ENCODE results near the gene MTHFSD. TPM values are rescaled to one million over a fixed set of nuclear protein-coding genes. Genes with fewer than 3 reads are reported as not detected.

Gene MTHFSD
- total RNA-seq, 3 donors from 2014 or later (not counting 1 experiment from before 2014, with no cell fraction given), result 14.3 to 22.0 (median 16.9) TPM

DNA sequence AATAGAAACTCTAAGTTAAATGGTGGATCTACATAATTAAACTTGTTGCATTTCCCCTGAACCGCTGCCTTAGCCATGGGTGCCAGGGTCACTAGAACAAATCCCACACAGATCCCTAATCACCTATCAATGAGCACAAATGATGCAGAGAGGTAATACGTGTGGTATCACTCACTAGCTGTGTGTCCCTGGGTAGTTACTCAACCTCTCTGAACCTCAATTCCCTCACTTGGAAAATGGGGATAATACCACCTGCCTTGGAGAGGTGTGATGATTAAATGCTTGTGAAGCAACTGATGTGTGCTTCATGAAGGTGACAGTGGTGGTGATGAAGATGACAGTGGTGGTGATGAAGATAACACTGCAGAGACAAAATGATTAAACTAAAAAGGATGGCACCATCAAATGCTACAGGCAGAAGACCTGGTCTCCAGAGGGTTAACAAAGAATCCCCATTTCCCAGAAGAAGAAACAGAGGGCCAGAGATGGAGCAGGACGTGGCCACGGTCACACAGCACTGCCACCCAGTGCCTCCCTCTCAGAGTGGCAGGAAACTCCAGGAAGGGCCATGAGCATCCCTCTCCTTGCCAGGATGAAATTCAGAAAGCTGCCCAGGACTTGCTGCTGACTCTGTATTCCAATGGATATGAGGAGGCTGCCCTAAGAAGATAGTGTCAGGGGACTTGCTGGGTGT, 62.6 kb downstream of the MTHFSD start:
- H3K4me3 Mint-ChIP-seq, result no peak overlapping the region
- H3K4me1 Mint-ChIP-seq, result no peaks in the 10 kb centered on the region
- TF ChIP-seq, protein P1, sequence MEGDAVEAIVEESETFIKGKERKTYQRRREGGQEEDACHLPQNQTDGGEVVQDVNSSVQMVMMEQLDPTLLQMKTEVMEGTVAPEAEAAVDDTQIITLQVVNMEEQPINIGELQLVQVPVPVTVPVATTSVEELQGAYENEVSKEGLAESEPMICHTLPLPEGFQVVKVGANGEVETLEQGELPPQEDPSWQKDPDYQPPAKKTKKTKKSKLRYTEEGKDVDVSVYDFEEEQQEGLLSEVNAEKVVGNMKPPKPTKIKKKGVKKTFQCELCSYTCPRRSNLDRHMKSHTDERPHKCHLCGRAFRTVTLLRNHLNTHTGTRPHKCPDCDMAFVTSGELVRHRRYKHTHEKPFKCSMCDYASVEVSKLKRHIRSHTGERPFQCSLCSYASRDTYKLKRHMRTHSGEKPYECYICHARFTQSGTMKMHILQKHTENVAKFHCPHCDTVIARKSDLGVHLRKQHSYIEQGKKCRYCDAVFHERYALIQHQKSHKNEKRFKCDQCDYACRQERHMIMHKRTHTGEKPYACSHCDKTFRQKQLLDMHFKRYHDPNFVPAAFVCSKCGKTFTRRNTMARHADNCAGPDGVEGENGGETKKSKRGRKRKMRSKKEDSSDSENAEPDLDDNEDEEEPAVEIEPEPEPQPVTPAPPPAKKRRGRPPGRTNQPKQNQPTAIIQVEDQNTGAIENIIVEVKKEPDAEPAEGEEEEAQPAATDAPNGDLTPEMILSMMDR (IDR thresholded peaks at IDR 0.05), result no peak
- no peaks in the 10 kb centered on the region for H3K4me1 ChIP-seq (ENCODE audit: control insufficient read depth, insufficient read depth, low read length)
- no peak for ATAC-seq
- intact Hi-C loops (cut with micrococcal nuclease), result no loop called here
- no peak overlapping the region for H3K4me3 ChIP-seq (ENCODE audit: low read length)
- no peaks in the 10 kb centered on the region for H3K9me3 ChIP-seq (ENCODE audit: control insufficient read depth, insufficient read depth, low read length)
- no peaks in the 10 kb centered on the region for H3K9me3 Mint-ChIP-seq
- peaks cover 29% of the 10 kb centered on the region for H3K27me3 ChIP-seq (ENCODE audit: control insufficient read depth, insufficient read depth, low read length)
- H3K36me3 Mint-ChIP-seq, result no peaks in the 10 kb centered on the region
- no peak overlapping the region for H3K27ac Mint-ChIP-seq
- 77% methylated on average over 4 of the region's 4 CpGs for WGBS (ENCODE audit: insufficient coverage)
- DNase-seq, result no peak
- H3K27ac ChIP-seq (ENCODE audit: low read length), result no peak overlapping the region
- H3K36me3 ChIP-seq (ENCODE audit: control insufficient read depth, insufficient read depth, low read length), result no peaks in the 10 kb centered on the region
- H3K27me3 Mint-ChIP-seq (ENCODE audit: low read depth in 2 of 2), result peaks cover 51 to 73% of the 10 kb centered on the region in 2 donors

DNA sequence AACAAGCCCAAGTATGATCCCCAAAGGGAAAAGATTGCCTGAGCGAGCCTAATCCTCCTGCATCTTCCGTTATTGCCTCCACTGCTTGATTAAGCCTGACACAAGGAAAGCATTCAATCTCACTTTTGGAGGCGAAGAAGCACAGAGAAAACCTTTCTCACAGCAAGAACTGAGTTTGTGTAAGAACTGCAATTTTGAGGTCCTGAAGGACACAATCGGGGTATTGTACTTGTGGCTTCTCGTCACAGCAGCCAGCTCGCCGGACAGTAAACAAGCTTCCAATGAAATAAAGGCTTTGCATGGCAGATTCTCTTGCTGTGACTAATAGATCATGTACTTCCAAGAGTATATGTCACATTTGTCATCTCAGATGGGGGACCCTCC, 63.4 kb downstream of the MTHFSD start:
- H3K27ac ChIP-seq (ENCODE audit: low read length), result no peak overlapping the region
- WGBS (ENCODE audit: insufficient coverage), result 87% methylated on average over 7 of the region's 7 CpGs
- ATAC-seq, result no peak
- no peak overlapping the region for H3K4me3 ChIP-seq (ENCODE audit: low read length)
- peaks cover 47 to 73% of the 10 kb centered on the region in 2 donors for H3K27me3 Mint-ChIP-seq (ENCODE audit: low read depth in 2 of 2)
- no peaks in the 10 kb centered on the region for H3K9me3 Mint-ChIP-seq
- H3K36me3 ChIP-seq (ENCODE audit: control insufficient read depth, insufficient read depth, low read length), result no peaks in the 10 kb centered on the region
- TF ChIP-seq, protein P1 (IDR thresholded peaks at IDR 0.05), result no peak
- H3K9me3 ChIP-seq (ENCODE audit: control insufficient read depth, insufficient read depth, low read length), result no peaks in the 10 kb centered on the region
- no peaks in the 10 kb centered on the region for H3K4me1 Mint-ChIP-seq
- peaks cover 24% of the 10 kb centered on the region for H3K27me3 ChIP-seq (ENCODE audit: control insufficient read depth, insufficient read depth, low read length)
- no peaks in the 10 kb centered on the region for H3K36me3 Mint-ChIP-seq
- no peak for DNase-seq
- intact Hi-C loops (cut with micrococcal nuclease), result no loop called here
- H3K4me1 ChIP-seq (ENCODE audit: control insufficient read depth, insufficient read depth, low read length), result no peaks in the 10 kb centered on the region
- H3K27ac Mint-ChIP-seq, result no peak overlapping the region
- no peak overlapping the region for H3K4me3 Mint-ChIP-seq

DNA sequence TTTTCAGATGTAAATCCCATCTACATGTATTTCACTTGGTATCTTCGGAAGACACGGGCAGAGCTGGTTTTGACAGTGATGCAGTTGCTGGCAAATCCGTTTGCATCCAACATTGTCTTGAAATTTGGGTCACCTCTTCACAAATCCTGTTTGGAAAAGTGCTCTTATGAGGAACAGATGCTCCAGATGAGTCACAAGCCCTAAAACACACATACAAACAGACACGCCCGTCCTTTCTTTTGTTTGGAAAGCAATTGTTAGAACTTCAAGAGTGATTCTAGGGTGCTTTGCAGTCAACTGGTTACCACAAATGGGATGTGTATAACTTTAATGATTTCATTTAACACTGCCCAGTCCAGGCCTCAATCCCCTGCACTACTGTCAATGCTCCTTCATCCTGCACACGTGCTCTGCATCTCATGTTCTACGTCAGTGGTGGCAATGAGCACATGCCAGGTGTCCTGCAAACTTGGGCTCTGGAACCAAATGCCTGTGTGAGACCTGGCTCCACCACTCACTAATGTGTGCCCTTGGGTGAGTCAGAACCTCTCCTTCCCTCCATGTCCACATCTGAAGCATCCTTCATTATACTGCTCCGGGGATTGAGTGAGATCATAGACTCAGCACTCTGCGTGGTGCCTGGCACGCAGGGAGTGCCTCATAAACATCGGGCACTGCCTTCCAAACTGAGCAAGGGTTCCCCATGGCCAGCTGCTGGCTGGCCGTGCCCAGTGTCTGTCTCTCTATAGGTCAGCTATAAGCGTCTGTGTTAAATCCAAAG, 64.0 kb downstream of the MTHFSD start:
- DNase-seq, result no peak
- Histone ChIP-seq H3K4me1 (ENCODE audit: control insufficient read depth, insufficient read depth, low read length) (no peaks in the 10 kb centered on the region), H3K9me3 (ENCODE audit: control insufficient read depth, insufficient read depth, low read length) (no peaks in the 10 kb centered on the region), H3K4me3 (ENCODE audit: low read length) (no peak overlapping the region), H3K36me3 (ENCODE audit: control insufficient read depth, insufficient read depth, low read length) (no peaks in the 10 kb centered on the region), H3K27me3 (ENCODE audit: control insufficient read depth, insufficient read depth, low read length) (peaks cover 22% of the 10 kb centered on the region), H3K27ac (ENCODE audit: low read length) (no peak overlapping the region)
- intact Hi-C loops (cut with micrococcal nuclease), result no loop called here
- no peaks in the 10 kb centered on the region for H3K9me3 Mint-ChIP-seq
- H3K27me3 Mint-ChIP-seq (ENCODE audit: low read depth in 2 of 2), result peaks cover 42 to 74% of the 10 kb centered on the region in 2 donors
- WGBS (ENCODE audit: insufficient coverage), result 78% methylated on average over 11 of the region's 13 CpGs
- no peak overlapping the region for H3K27ac Mint-ChIP-seq
- no peaks in the 10 kb centered on the region for H3K4me1 Mint-ChIP-seq
- ATAC-seq, result no peak
- TF ChIP-seq, protein P1 (IDR thresholded peaks at IDR 0.05), result no peak
- no peak overlapping the region for H3K4me3 Mint-ChIP-seq
- H3K36me3 Mint-ChIP-seq, result no peaks in the 10 kb centered on the region
